B cell (primary cell): ENCODE results near the gene ABHD3.

Source experiments
- CTCF ChIP-seq: fragments of 200-600 bp; IDR thresholded peaks from one replicate; pipeline ENCODE4 v1.8.0; 2022; ENCODE audit warnings: antibody characterized with exemption, mild to moderate bottlenecking
- EZH2 ChIP-seq: IDR thresholded peaks from 2 replicates; pipeline ENCODE4 v1.6.1; 2012; ENCODE audit warnings: borderline replicate concordance, low read depth, mild to moderate bottlenecking, moderate library complexity, low read length; ENCODE audit not compliant: insufficient read depth, poor library complexity, severe bottlenecking

GRCh38 chr18:21652073-21652472 lies 52.5 kb downstream of the ABHD3 start:
- TF ChIP-seq CTCF: peak; percentile 12
- no peak for TF ChIP-seq EZH2
